ENCODE data around the gene ACSF3.

DNA sequence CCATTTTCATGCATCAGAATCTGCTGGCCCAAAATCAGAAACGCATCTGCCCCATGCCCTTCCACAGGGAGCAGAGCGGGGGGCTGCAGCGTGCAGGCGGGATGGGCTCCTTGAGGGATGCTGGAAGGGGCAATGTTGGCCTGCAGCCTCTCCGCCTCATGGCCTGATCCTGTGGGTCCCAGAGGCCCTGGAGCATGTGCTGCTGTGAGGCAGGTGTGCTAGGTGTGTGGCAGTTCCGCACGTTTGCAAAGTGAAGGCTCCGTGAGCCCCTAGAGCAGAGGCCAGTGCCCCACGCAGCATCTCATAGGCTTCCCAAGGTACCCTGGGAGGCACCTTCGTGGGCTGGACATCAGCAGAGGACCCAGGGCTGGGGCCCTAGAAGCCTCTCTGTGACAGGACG is 41.5 kb downstream of the ACSF3 start:
- no peak for TF ChIP-seq EP300 (IDR thresholded peaks at IDR 0.05)
- TF ChIP-seq, protein P1, sequence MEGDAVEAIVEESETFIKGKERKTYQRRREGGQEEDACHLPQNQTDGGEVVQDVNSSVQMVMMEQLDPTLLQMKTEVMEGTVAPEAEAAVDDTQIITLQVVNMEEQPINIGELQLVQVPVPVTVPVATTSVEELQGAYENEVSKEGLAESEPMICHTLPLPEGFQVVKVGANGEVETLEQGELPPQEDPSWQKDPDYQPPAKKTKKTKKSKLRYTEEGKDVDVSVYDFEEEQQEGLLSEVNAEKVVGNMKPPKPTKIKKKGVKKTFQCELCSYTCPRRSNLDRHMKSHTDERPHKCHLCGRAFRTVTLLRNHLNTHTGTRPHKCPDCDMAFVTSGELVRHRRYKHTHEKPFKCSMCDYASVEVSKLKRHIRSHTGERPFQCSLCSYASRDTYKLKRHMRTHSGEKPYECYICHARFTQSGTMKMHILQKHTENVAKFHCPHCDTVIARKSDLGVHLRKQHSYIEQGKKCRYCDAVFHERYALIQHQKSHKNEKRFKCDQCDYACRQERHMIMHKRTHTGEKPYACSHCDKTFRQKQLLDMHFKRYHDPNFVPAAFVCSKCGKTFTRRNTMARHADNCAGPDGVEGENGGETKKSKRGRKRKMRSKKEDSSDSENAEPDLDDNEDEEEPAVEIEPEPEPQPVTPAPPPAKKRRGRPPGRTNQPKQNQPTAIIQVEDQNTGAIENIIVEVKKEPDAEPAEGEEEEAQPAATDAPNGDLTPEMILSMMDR (IDR thresholded peaks at IDR 0.05): no peak

Data from sigmoid colon (tissue), 4 donors.